Measurements from ENCODE around the gene SLC4A4. TPM values are rescaled to one million over a fixed set of nuclear protein-coding genes. Genes with fewer than 3 reads are reported as not detected.

Gene SLC4A4
- total RNA-seq, 1 donor from 2014 or later = 13.9 TPM

- DNase-seq (ENCODE audit: low read depth) = no peak
Observed at GRCh38 chr4:71356924-71357663, 18.3 kb downstream of the SLC4A4 start.

- no peak for DNase-seq (ENCODE audit: low read depth)
Observed at GRCh38 chr4:71360844-71361243, 22.0 kb downstream of the SLC4A4 start.

GRCh38 chr4:71361476-71361875 is 22.7 kb downstream of the SLC4A4 start:
- no peak for DNase-seq (ENCODE audit: low read depth)

DNA sequence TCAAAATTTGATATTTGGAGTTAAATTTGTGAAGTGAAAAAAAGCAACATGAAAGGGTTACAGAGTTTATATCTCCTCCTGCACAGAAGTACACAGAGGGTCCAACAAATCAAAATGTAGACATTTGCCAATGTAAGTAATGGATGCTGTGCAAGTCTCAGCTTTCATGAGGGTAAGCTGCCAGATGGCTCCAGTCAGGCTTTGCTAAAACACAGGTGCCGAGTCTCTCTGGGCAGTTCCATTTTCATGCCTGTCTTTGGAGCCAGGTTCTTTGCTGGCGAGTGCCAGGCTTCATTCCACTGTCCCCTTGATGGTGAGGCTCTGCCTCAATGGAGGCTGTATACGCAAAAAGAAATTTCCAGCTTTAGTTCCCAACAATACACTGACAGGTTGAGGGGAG is 27.9 kb downstream of the SLC4A4 start:
- peak; percentile 26 for DNase-seq (ENCODE audit: low read depth)

- no peak for DNase-seq (ENCODE audit: low read depth)
Observed at GRCh38 chr4:71367546-71367945, 28.7 kb downstream of the SLC4A4 start.

DNA sequence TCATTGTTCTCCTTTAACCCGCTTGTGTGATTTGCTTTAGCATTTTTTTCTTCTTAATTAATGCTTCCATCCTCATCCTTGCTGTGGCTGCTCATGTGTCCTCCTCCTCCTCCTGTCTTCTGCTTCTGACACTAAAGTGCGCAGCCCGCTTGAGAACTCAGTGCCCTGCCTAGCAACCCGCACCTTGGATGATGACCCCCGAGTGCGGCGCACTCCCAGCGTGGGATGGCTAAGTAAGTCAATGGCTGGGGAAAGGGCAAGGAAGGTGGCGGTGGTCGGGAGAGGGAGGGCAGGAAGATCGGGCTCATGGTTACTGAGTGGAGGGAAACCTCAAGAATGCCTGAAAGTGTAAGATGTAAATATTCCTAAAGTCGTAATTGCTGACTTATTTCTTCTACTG is 30.1 kb downstream of the SLC4A4 start:
- DNase-seq (ENCODE audit: low read depth) = no peak

- DNase-seq (ENCODE audit: low read depth) = no peak
Observed at GRCh38 chr4:71369536-71369935, 30.7 kb downstream of the SLC4A4 start.

GRCh38 chr4:71375494-71375893 is 36.7 kb downstream of the SLC4A4 start:
- DNase-seq (ENCODE audit: low read depth) = no peak

GRCh38 chr4:71377561-71377960 is 38.7 kb downstream of the SLC4A4 start:
- no peak for DNase-seq (ENCODE audit: low read depth)

- no peak for DNase-seq (ENCODE audit: low read depth)
Observed at GRCh38 chr4:71379126-71379525, 40.3 kb downstream of the SLC4A4 start.

GRCh38 chr4:71380788-71381187 is 42.0 kb downstream of the SLC4A4 start:
- no peak for DNase-seq (ENCODE audit: low read depth)

DNA sequence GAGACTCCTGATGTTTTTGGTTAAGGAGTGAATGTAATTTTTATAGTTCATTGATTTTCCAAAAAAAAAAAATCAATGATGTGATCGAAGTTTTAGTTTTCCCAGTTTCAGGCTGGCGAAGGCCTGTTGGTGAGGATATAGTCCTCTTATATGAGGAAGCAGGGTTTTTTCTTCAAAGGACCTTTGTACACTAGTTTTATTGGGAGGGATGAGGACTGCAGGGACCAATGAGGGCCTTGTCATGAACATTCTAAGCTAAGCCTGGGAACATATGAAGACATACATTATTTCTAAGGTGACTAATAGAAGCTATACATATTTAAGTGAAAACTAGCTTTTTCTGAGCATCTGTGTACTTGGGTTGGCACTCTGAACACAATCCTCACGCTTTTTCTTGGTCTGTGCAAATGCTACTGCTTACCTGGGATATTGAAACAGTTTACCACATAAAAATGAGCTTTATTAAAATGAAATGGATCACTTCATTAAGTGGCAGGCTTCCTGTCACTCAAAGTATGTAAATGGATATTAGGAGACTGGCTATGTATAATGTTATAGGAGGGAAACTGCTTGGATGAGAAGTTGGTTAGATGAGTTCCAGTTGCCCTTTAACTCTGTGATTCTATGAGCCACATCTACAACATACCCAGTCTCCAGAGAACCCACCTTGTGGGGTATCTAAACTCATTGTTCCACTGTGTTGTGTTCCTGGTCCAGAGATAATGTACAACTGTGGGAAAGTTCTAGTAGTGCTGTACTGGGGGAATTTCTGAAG is 43.5 kb downstream of the SLC4A4 start:
- no peak for DNase-seq (ENCODE audit: low read depth)

GRCh38 chr4:71382900-71383560 is 44.2 kb downstream of the SLC4A4 start:
- no peak for DNase-seq (ENCODE audit: low read depth)

- no peak for DNase-seq (ENCODE audit: low read depth)
Observed at GRCh38 chr4:71383984-71384383, 45.2 kb downstream of the SLC4A4 start.

DNA sequence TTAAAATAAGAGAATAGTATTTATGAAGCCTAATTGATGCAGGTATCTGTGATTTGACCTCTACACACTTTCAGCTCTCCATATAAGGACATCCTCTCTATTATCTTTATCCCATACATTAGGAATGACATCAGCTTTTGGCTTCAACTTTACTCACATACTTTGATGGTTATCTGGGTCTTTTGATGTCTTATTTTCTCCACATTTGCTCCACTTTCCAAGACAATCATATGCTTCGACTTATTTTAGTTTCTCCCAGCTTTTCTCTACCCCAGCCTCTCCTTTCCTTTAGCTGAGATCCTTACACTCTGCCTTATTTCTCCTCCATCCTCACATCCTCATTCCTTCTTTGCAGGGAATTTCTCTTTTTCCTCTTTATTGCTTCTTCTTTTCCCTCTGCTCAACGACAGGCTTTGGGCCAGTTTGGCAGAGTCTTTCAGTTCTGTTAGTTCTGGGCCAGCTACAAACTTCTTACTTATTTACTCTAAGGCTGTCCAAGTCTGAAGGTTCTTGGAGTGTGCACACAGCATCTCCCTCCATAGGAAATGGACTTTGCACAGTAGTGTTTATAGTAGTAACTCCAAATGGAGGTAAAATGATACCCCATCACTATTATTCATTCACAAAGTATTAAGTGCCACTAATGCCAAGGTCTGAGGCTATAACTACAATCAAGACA is 50.5 kb downstream of the SLC4A4 start:
- DNase-seq (ENCODE audit: low read depth) = no peak

- DNase-seq (ENCODE audit: low read depth) = no peak
Observed at GRCh38 chr4:71392109-71392508, 53.3 kb downstream of the SLC4A4 start.

DNA sequence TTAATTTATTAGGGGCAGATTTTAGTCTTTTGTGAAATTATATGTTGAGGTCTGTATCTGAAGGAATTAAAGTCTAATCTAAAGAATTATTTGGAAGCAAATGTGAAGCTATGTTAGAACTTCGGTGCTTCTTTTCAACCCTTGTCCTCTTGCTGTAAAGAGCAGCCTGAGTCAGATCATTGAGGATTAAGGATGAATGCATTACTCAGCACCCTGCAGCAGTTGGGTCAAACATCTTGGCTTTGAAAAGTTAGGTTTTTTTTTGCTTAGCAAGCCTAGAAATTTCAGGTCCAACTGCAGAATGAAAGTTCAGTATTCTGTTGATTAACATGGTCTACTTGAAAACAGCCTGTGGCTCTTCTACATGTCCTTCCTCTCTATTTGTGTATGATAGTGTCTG is 57.6 kb downstream of the SLC4A4 start:
- peak; percentile 31 for DNase-seq (ENCODE audit: low read depth)

- DNase-seq (ENCODE audit: low read depth) = no peak
Observed at GRCh38 chr4:71400810-71401209, 62.0 kb downstream of the SLC4A4 start.

GRCh38 chr4:71402616-71403015 is 63.8 kb downstream of the SLC4A4 start:
- no peak for DNase-seq (ENCODE audit: low read depth)

GRCh38 chr4:71404049-71404448 is 65.2 kb downstream of the SLC4A4 start:
- peak; percentile 88 for DNase-seq (ENCODE audit: low read depth)

- DNase-seq (ENCODE audit: low read depth) = no peak
Observed at GRCh38 chr4:71405791-71406190, 67.0 kb downstream of the SLC4A4 start.
